GM12878 (cell line): ENCODE data around the gene TRAF7. TPM values are rescaled to one million over a fixed set of nuclear protein-coding genes. Genes with fewer than 3 reads are reported as not detected.

ENCODE experiments used
- ATAC-seq: fragments of 200-7000 bp; cut with Tn5 transposase; 3 replicates; pipeline ENCODE4 v1.9.1; 2020; ENCODE audit warnings: mild to moderate bottlenecking, moderate library complexity
- BruUV-seq: library from RNA; stranded (reverse); fragments of 400-500 nt; replicated peaks from 2 replicates; lab custom pipeline; 2021; lab: Mats Ljungman, UMichigan
- CTCF ChIA-PET: fragments of 300-600 bp; sonication (Branson Sonifier 250); formaldehyde crosslinking; extraction: SDS; loops from one replicate; lab custom pipeline; 2021; ENCODE audit warnings: inconsistent platforms; lab: Yijun Ruan, JAX
- POLR2A ChIA-PET: fragments of 350-600 bp; formaldehyde crosslinking; extraction: SDS; loops from one replicate; lab custom pipeline; 2021; ENCODE audit warnings: inconsistent platforms; lab: Charles Lee
- RAD21 ChIA-PET: fragments of 300-600 bp; sonication (Branson Sonifier 250); formaldehyde crosslinking; loops from one replicate; lab custom pipeline; 2023; ENCODE audit warnings: antibody characterized with exemption; ENCODE audit not compliant: unreplicated experiment; lab: Charles Lee
- SMC1A ChIA-PET: fragments of 300-600 bp; sonication (Branson Sonifier 250); formaldehyde crosslinking; loops from one replicate; lab custom pipeline; 2023; ENCODE audit not compliant: unreplicated experiment, uncharacterized antibody; lab: Charles Lee
- DNase-seq: peaks from one replicate; pipeline ENCODE4 v3.0.0-alpha.2; 2011; ENCODE audit warnings: low read depth, low spot score
- FAIRE-seq: peaks from 3 replicates; lab custom pipeline; 2011; peaks lifted over from hg19 to GRCh38; lab: Jason Lieb, UNC
- H2AFZ ChIP-seq: 2 replicates; pipeline ENCODE4 v1.6.0; 2011; ENCODE audit warnings: low read depth, low read length, control low read depth; ENCODE audit not compliant: control insufficient read depth
- H3K27ac ChIP-seq: 2 replicates; pipeline ENCODE4 v1.5.1; 2011; ENCODE audit warnings: control low read depth; ENCODE audit not compliant: control insufficient read depth, insufficient read depth
- H3K27me3 ChIP-seq, 2 experiments: replicated peaks in 1 of 2; 2 replicates each; pipeline versions ENCODE4 v1.6.0 to v1.6.1; 2011; ENCODE audit warnings: low read length in 1 of 2; ENCODE audit not compliant: control insufficient read depth in 2 of 2, insufficient read depth in 2 of 2
- H3K36me3 ChIP-seq, 2 experiments: 2 replicates each; pipeline ENCODE4 v1.5.1; 2011; ENCODE audit warnings: low read length in 1 of 2; ENCODE audit not compliant: control insufficient read depth in 2 of 2, insufficient read depth in 2 of 2
- H3K4me1 ChIP-seq: 2 replicates; pipeline ENCODE4 v1.6.1; 2011; ENCODE audit warnings: mild to moderate bottlenecking, low read length, moderate library complexity, mixed read lengths; ENCODE audit not compliant: control insufficient read depth, insufficient read depth
- H3K4me2 ChIP-seq: 2 replicates; pipeline ENCODE4 v1.6.0; 2011; ENCODE audit warnings: control low read depth; ENCODE audit not compliant: control insufficient read depth, insufficient read depth
- H3K4me3 ChIP-seq: fragments of 200-600 bp; sonication (generic); 2 replicates; pipeline ENCODE4 v1.5.1; 2016
- H3K79me2 ChIP-seq: 2 replicates; pipeline ENCODE4 v1.6.0; 2011; ENCODE audit warnings: low read length; ENCODE audit not compliant: control insufficient read depth, insufficient read depth
- H3K9ac ChIP-seq: 2 replicates; pipeline ENCODE4 v1.8.0; 2011; ENCODE audit warnings: low read length, control low read depth, mixed read lengths; ENCODE audit not compliant: control insufficient read depth, insufficient read depth
- H3K9me3 ChIP-seq: replicated peaks from 3 replicates; pipeline ENCODE4 v1.5.1; 2011; ENCODE audit warnings: mild to moderate bottlenecking, low read length; ENCODE audit not compliant: control insufficient read depth, insufficient read depth
- H4K20me1 ChIP-seq: 2 replicates; pipeline ENCODE4 v1.6.0; 2011; ENCODE audit not compliant: control insufficient read depth, insufficient read depth
- CUX1 ChIP-seq: IDR thresholded peaks from 2 replicates; pipeline ENCODE4 v1.6.1; 2012; ENCODE audit warnings: improper control_type of control experiment, low read depth, low read length; ENCODE audit not compliant: insufficient replicate concordance
- EP300 ChIP-seq, 2 experiments: fragments of 150-350 bp in 1 of 2; IDR thresholded peaks; 2 replicates each; pipeline ENCODE4 v1.6.1; 2011 to 2012; ENCODE audit warnings: low read depth in 2 of 2, low read length in 2 of 2, borderline replicate concordance in 1 of 2, improper control_type of control experiment in 1 of 2, inconsistent platforms in 1 of 2; ENCODE audit not compliant: control insufficient read depth in 1 of 2
- NFIC ChIP-seq: IDR thresholded peaks from 2 replicates; pipeline ENCODE4 v1.6.1; 2012; ENCODE audit warnings: low read depth, mild to moderate bottlenecking, inconsistent platforms, low read length, moderate library complexity
- NR2C1 ChIP-seq: fragments of 450-650 bp; IDR thresholded peaks from 2 replicates; pipeline ENCODE4 v1.6.1; 2017; ENCODE audit warnings: antibody characterized with exemption, mild to moderate bottlenecking, moderate library complexity
- NR2F1 ChIP-seq: fragments of 450-650 bp; conservative IDR thresholded peaks from 2 replicates; pipeline ENCODE4 v1.6.1; 2017; ENCODE audit warnings: mild to moderate bottlenecking
- WGBS: methylation state at CpG from one replicate; pipeline ENCODE4 v1.1.6; 2016; ENCODE audit warnings: low lambda C conversion rate; ENCODE audit not compliant: insufficient replicate concordance, insufficient coverage; ENCODE audit errors: missing lambda C conversion rate; 5-methylcytosine and 5-hydroxymethylcytosine counted together
- in situ Hi-C: fragments of 300-500 bp; cut with MboI; formaldehyde crosslinking; loops from 9 replicates; pipeline ENCODE4 v1.14.3; 2018; ENCODE audit warnings: mixed read lengths
- intact Hi-C: fragments of 100-400 bp; cut with micrococcal nuclease; formaldehyde crosslinking; loops from one replicate; pipeline ENCODE4 v1.14.2; 2022; ENCODE audit not compliant: unreplicated experiment
- polyA plus RNA-seq, 11 experiments: library from polyadenylated mRNA; depleted of rRNA in 4 of 11; unstranded in 6 of 11; stranded (reverse) in 5 of 11; fragments of >200 nt; fragmentation: Nextera tagmentation in 4 of 11; fragmentation: Illumina TruSeq in 1 of 11; extraction: Ambion mirVana in 4 of 11; extraction: Trizol in 1 of 11; gene quantifications; 1 replicate in 1 of 11; 2 replicates in 10 of 11; pipeline versions ENCODE4 v1.2.1 to v1.2.3, GENCODE V29; 2011 to 2016; ENCODE audit warnings: inconsistent platforms in 2 of 11, missing spikeins in 2 of 11, low read depth in 1 of 11
- total RNA-seq, 4 experiments: library from RNA; depleted of rRNA in 3 of 4; stranded (reverse); fragments of >200 nt in 3 of 4; fragmentation: Illumina TruSeq in 1 of 4; extraction: Trizol in 1 of 4; gene quantifications; 2 replicates each; pipeline versions ENCODE4 v1.2.1 to v1.2.3, GENCODE V29; 2013 to 2021

The TRAF7 gene
- total and polyA plus RNA-seq, 10 of the 15 experiments (the other 5 are each of a cell fraction or from before 2014, with no cell fraction given), result 0.61 to 87.0 (median 30.0) TPM

GRCh38 chr16:2189252-2189893, 33.8 kb downstream of the TRAF7 start:
- in situ Hi-C loops (no loop called here), intact Hi-C loops (no loop called here)
- H3K9ac ChIP-seq, result no peak overlapping the region
- no peak for DNase-seq
- BruUV-seq, result no TSS peak
- no peaks in the 10 kb centered on the region for H3K9me3 ChIP-seq
- CTCF ChIA-PET, result no interaction called here
- H3K36me3 ChIP-seq, result no peaks in the 10 kb centered on the region
- H3K4me1 ChIP-seq, result no peaks in the 10 kb centered on the region
- no peak overlapping the region for H3K4me3 ChIP-seq
- no peak for FAIRE-seq
- SMC1A ChIA-PET, result no interaction called here
- RAD21 ChIA-PET, result no interaction called here
- H2AFZ ChIP-seq, result no peak overlapping the region
- TF ChIP-seq NR2F1, result peak; percentile 62; the same call in 1 of the 2 replicates
- TF ChIP-seq CUX1, result no peak
- peak; percentile 57; the same call in 1 of the 2 replicates for TF ChIP-seq NR2C1
- TF ChIP-seq EP300 (IDR thresholded peaks at IDR 0.05; ENCODE audit: borderline replicate concordance in 1 of 2, control insufficient read depth in 1 of 2, low read depth in 2 of 2, low read length in 2 of 2), result no peak
- no peak for TF ChIP-seq NFIC
- H3K79me2 ChIP-seq, result no peaks in the 10 kb centered on the region
- 64% methylated on average over 25 of the region's 25 CpGs for WGBS
- H3K4me2 ChIP-seq, result no peak overlapping the region
- H3K27ac ChIP-seq, result no peak overlapping the region
- POLR2A ChIA-PET, result no interaction called here
- no peaks in the 10 kb centered on the region for H4K20me1 ChIP-seq
- ATAC-seq, result no peak
- H3K27me3 ChIP-seq, result no peaks in the 10 kb centered on the region
